ENCODE measurements around the gene SLC7A11.

SLC7A11 gene

DNA sequence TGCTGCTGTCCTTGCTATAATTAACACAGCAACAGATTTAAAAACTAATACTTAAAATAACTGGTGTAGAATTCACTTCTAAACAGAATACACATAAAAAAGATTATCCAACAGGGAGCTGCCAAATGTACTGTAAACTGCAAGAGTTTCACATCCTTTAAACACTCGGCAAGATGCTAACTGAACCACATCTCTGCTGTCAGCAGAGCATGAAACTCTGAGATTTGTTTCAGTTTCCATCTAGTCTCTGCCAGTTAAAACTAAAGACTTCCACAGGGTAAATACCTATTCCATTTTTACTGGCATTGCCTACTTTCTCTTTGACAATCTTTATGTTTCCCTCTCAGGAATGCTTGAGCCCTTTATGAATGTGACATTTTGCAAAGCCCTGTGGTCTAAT, 127.7 kb downstream of the SLC7A11 start:
- no peak overlapping the region for H3K4me3 ChIP-seq (replicated peaks in 1 of 2; ENCODE audit: low read depth in 2 of 2, low read length in 2 of 2)
- TF ChIP-seq, protein P1, sequence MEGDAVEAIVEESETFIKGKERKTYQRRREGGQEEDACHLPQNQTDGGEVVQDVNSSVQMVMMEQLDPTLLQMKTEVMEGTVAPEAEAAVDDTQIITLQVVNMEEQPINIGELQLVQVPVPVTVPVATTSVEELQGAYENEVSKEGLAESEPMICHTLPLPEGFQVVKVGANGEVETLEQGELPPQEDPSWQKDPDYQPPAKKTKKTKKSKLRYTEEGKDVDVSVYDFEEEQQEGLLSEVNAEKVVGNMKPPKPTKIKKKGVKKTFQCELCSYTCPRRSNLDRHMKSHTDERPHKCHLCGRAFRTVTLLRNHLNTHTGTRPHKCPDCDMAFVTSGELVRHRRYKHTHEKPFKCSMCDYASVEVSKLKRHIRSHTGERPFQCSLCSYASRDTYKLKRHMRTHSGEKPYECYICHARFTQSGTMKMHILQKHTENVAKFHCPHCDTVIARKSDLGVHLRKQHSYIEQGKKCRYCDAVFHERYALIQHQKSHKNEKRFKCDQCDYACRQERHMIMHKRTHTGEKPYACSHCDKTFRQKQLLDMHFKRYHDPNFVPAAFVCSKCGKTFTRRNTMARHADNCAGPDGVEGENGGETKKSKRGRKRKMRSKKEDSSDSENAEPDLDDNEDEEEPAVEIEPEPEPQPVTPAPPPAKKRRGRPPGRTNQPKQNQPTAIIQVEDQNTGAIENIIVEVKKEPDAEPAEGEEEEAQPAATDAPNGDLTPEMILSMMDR (IDR thresholded peaks at IDR 0.05; ENCODE audit: low read depth, low read length) = no peak
- peak; percentile 6 to 28 for DNase-seq (ENCODE audit: low read depth in 2 of 2)
